ENCODE measurements around the gene MAP3K8.

Gene MAP3K8

DNA sequence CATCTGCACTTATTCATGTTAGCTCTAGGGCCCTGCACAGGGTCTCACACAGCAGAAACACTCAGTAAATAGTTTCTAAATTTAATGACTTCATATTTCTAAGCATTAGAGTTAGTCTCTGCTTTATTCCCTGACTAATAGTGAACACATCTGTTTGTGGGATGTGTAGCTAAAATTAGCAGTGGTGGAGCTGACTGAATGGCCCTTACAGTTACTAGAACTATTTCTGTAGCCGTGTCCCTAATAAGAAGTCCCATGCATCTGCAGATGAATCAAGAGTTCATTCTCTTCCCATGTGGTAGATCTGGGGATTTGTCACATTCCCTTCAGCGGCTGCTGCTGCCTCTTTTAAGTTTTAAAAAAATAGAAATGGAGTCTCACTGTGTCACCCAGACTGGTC lies 11.7 kb downstream of the MAP3K8 start:
- TF ChIP-seq, protein P1, sequence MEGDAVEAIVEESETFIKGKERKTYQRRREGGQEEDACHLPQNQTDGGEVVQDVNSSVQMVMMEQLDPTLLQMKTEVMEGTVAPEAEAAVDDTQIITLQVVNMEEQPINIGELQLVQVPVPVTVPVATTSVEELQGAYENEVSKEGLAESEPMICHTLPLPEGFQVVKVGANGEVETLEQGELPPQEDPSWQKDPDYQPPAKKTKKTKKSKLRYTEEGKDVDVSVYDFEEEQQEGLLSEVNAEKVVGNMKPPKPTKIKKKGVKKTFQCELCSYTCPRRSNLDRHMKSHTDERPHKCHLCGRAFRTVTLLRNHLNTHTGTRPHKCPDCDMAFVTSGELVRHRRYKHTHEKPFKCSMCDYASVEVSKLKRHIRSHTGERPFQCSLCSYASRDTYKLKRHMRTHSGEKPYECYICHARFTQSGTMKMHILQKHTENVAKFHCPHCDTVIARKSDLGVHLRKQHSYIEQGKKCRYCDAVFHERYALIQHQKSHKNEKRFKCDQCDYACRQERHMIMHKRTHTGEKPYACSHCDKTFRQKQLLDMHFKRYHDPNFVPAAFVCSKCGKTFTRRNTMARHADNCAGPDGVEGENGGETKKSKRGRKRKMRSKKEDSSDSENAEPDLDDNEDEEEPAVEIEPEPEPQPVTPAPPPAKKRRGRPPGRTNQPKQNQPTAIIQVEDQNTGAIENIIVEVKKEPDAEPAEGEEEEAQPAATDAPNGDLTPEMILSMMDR (IDR thresholded peaks at IDR 0.05; ENCODE audit: low read depth, low read length, missing control alignments) = no peak
- no peak overlapping the region for H3K4me3 ChIP-seq (ENCODE audit: low read depth, low read length)
- no peak for DNase-seq (ENCODE audit: low read depth)

DNA sequence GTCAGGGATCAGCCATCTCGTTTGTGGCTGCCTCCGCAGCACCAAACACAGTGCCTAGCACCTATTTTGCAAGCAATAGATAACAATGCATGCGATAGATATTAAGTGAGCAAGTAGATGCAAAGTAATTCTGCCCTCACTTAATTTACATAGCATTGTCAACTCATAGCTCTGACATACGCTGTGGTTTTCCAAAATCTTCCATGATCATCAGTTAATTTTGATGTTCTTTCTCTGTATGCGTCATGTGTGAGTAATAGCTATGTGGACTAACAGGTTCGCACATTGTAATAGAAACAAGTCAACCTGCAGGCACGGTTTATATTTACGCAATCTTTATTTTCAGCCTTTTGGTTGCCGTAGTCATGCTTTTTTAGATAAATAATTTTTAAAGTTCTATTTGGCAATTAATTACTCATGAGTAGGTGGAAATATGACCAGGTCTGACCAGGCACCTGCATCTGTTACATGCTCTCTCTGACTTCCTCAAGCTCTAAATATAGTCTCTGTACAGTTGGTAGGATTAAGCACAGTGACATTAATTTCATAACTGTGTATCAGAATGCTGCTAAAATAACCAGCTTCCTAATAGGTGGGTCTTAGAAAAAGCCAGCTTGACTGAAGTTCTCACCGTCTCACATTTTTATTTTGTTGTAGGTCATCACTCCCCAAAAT lies 13.3 kb downstream of the MAP3K8 start:
- H3K4me3 ChIP-seq (ENCODE audit: low read depth, low read length) = no peak overlapping the region
- DNase-seq (ENCODE audit: low read depth) = no peak
- TF ChIP-seq, protein P1 (IDR thresholded peaks at IDR 0.05; ENCODE audit: low read depth, low read length, missing control alignments) = no peak

DNA sequence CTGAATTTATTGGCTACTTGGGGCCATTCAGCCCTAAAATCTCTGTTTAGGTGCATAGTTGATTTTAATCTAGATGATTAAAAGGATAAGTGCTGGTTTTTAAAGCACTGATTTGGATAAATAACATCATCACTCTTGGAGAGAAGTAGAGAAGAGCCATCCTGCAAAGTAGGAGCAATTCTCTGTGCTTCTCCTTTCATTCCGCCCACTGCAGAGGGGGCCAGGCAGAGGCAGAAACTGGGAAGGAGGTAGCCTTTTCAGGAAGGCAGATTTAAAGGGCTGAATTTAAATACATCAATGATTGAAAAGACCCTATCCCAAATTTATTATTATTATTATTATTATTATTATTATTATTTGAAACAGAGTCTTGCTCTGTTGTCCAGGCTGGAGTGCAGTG lies 14.1 kb downstream of the MAP3K8 start:
- H3K4me3 ChIP-seq (ENCODE audit: low read depth, low read length) = no peak overlapping the region
- TF ChIP-seq, protein P1 (IDR thresholded peaks at IDR 0.05; ENCODE audit: low read depth, low read length, missing control alignments) = no peak
- no peak for DNase-seq (ENCODE audit: low read depth)

DNA sequence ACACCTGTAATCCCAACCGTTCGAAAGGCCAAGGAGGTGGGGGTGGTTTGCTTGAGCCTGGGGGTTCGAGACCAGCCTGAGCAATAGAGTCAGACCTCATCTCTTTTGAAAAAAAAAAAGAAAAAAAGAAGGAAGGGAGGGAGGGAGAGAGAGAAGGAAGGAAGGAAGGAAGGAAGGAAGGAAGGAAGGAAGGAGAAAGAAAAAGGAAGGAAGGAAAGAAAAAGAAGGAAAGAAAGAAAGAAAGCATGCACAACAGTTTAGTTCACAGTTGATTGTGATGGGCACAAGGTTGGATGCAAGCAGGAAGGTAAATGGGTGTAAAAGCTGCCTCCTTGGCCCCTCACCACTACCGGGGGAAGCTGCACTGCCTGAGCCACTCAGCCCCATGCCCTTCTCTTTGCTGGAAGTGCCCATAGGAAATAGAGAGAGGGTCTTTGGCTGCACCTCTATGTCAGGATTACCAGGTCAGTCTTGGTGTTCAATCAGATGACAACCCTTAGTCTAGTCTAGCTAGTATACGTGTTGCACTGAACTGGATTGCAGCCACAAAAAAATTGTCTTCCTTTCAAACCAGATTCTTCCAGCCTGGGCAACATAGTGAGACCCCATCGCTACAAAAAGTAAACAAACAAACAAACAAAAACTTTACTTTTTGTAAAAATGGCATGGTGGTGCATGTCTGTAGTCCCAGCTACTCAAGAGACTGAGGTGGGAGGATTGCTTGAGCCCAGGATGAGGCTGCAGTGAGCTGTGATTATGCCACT lies 20.0 kb downstream of the MAP3K8 start:
- H3K4me3 ChIP-seq (ENCODE audit: low read depth, low read length) = no peak overlapping the region
- DNase-seq (ENCODE audit: low read depth) = no peak
- TF ChIP-seq, protein P1 (IDR thresholded peaks at IDR 0.05; ENCODE audit: low read depth, low read length, missing control alignments) = no peak

DNA sequence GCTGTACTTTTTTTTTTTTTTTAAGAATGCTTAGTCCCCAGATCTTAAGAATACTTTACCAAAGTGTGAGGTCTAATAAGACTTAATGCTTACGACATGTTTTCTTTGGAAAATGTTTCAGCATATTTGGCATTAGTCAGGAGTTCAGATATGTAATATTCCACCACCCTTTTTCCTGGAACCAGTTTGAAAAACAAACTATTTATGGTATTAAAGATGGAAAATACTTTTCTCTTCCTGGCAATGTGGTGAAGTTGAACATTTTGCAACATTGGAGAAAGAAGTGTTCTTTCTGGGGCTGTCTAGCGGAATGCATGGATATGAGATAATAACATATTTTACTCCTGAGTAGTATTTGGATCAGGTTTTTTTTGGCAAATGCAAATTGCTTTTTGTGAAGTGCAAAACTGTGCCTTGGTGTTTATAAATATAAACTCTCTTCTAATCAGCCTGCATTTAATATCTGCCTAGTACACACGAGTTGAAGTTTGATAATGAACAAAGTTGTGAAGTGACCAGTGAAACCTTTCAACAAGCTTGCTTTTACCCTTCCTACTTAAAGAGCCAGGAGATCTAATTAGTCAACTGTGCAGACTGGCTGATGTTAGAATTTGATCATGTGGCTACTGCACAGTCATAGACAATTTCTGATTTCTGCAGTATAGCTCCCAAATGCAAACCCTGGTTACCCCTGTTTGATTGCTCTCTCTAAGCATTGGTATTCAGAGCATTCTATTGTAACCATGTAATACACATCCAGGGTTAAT lies 20.9 kb downstream of the MAP3K8 start:
- H3K4me3 ChIP-seq (ENCODE audit: low read depth, low read length) = no peak overlapping the region
- no peak for DNase-seq (ENCODE audit: low read depth)
- TF ChIP-seq, protein P1 (IDR thresholded peaks at IDR 0.05; ENCODE audit: low read depth, low read length, missing control alignments) = no peak

DNA sequence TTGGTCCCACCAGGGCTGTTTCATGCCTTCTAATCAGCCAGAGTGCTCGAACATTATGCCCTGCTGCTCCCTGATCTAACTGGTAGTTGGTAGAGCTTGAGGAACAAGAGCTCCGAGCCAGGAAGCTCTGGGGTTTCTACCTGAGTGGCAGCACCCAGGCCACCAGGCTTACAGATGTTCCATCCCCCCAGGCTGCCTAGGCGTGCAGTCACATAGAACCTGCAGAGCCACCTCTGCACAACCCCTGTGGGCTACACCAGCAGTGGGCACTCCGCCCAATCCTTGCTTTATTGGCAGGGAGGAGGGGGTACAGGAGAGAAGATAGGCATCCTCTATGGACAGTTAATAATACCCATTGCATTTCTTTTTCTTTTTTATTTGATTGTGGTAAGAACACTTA lies 21.8 kb downstream of the MAP3K8 start:
- H3K4me3 ChIP-seq (ENCODE audit: low read depth, low read length) = no peak overlapping the region
- TF ChIP-seq, protein P1 (IDR thresholded peaks at IDR 0.05; ENCODE audit: low read depth, low read length, missing control alignments) = no peak
- DNase-seq (ENCODE audit: low read depth) = no peak
